ENCODE measurements around the gene HNMT.
"Not testable (repeated sequence)": the region's sequence is repeated elsewhere in the genome, so short reads cannot be mapped to it uniquely, and the experiment has no call there.

The HNMT gene

DNA sequence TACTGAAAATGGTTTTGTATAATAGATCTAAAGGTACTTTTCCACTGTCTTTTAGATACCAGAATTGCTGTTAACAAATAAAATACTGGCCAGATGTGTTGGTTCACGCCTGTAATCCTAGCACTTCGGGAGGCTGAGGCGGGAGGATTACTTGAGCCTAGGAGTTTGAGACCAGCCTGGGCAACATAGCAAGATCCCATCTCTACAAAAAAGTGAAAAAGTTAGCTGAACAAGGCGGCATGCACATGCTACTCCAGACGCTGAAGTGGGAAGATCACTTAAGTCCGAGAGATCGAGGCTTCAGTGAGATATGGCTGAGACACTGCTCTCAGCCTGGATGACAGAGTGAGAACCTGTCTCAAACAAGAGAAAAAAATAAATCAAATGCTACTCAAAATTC is 2.8 kb downstream of the HNMT start:
- no peak overlapping the region for H3K27ac ChIP-seq
- no peak for TF ChIP-seq ZFX (IDR thresholded peaks at IDR 0.05; ENCODE audit: borderline replicate concordance)
- TF ChIP-seq, protein P1, sequence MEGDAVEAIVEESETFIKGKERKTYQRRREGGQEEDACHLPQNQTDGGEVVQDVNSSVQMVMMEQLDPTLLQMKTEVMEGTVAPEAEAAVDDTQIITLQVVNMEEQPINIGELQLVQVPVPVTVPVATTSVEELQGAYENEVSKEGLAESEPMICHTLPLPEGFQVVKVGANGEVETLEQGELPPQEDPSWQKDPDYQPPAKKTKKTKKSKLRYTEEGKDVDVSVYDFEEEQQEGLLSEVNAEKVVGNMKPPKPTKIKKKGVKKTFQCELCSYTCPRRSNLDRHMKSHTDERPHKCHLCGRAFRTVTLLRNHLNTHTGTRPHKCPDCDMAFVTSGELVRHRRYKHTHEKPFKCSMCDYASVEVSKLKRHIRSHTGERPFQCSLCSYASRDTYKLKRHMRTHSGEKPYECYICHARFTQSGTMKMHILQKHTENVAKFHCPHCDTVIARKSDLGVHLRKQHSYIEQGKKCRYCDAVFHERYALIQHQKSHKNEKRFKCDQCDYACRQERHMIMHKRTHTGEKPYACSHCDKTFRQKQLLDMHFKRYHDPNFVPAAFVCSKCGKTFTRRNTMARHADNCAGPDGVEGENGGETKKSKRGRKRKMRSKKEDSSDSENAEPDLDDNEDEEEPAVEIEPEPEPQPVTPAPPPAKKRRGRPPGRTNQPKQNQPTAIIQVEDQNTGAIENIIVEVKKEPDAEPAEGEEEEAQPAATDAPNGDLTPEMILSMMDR (IDR thresholded peaks at IDR 0.05): no peak

DNA sequence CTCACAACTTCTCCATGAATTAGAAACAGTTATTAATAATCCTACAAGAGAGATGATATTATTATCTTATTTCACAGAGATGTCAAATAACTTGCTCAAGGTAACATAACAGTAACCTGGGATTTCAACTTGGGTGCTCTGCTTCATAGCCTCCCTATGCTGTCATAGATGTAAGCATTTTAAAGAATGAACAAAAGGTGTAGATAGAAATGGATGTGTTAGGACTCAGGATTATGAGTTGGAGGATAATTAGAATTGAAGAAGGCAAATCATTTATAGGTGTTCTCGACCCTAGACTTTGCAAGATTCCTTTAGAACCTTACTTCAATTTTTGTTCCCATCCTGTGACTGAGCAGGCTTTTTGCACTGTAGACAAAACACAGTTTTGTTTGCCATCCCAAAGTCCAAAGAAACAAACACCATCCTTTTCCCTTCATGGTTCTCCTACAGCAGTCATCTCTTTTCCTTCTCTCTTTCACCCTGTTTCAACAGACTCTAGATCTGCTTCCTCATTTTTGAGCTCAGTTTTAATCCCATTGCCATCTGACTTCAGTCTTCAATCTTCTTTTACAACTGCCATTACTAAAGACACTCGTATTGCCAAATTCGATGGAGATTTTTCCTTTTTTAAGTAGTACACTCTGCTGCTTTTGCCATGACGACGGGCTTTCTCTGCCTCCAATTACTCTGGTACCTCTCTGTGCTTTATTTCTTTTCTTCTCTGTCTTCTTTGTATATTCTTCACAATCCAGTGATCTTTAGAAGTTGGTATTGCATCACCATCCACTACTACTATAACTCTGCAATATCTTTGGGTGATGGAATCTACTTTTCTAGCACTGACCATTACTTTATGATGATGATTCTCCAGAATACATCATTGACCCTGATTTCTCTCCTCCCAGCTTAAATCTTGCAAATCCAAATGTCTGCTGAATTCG is 4.5 kb downstream of the HNMT start:
- no peak overlapping the region for H3K27ac ChIP-seq

DNA sequence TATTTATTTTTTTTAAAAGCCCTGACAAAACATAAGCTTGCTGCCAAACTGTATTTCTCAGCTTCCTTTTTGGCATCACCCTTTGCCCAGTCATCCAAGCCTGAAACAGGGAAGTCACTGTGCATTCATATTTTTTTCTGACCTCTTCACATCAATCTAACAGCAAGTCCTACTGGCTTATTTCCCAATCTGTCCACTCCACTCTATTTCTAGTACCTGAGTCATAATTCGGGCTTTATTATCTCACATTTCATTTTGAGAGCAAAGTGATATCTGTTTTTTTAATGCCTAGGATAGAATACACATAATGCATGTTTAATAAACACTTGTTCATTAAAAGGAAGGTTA is 5.1 kb downstream of the HNMT start:
- TF ChIP-seq, protein P1 (IDR thresholded peaks at IDR 0.05): no peak
- no peak for TF ChIP-seq ZFX (IDR thresholded peaks at IDR 0.05; ENCODE audit: borderline replicate concordance)
- H3K27ac ChIP-seq: no peak overlapping the region

More for the DNA sequence above, 4.5 kb downstream of the HNMT start:
- TF ChIP-seq ZFX (IDR thresholded peaks at IDR 0.05; ENCODE audit: borderline replicate concordance): no peak
- TF ChIP-seq, protein P1 (IDR thresholded peaks at IDR 0.05): no peak

DNA sequence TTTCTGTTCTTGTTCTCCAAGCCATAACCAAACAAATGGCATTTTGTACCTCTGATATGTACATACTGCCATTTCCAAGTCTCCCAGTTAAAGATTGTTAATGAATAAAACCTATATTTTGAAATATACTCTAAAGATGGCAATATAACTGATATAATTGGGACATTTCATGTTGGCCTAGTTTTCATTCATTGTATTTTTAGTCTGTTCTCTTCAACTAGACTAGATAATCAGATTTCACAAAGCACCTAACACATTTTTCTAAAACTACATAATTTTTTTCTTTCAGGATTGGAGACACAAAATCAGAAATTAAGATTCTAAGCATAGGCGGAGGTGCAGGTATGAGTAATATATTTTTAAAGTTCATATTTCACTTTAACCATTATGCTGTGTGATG is 5.6 kb downstream of the HNMT start:
- H3K27ac ChIP-seq: no peak overlapping the region
- TF ChIP-seq ZFX (IDR thresholded peaks at IDR 0.05; ENCODE audit: borderline replicate concordance): no peak
- TF ChIP-seq, protein P1 (IDR thresholded peaks at IDR 0.05): no peak

DNA sequence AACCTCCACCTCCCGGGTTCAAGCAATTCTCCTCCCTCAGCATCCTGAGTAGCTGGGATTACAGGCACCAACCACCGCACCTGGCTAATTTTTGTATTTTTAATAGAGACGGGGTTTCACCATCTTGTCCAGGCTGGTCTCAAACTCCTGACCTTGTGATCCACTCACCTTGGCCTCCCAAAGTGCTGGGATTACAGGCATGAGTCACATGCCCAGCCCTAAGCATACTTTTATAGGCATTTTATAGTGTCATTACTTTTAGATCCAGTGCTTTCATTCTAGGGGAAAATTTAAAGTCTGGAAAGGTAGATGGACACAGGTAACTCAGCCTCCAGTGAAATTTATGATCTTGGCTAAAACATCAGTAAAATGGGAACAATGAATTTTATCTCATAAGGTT is 7.0 kb downstream of the HNMT start:
- H3K27ac ChIP-seq: not testable (repeated sequence)

DNA sequence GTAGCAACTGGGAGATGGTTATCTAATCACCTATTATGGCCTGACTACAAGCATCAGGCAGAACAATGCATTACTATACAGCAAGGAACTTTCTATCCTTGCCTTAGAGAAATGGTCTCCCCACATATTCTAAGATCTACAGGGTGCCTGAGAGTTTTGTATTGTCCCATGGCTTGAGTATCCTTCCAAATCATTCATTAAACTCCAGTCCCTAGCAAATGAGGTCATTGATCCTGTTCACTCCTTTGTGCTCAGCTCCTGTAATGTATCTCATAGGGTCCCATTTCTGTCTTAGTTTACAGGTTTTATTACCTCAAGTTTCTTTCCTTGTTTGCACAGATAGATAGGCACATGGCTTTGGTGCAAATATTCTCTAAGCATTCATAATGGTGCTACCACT is 9.0 kb downstream of the HNMT start:
- TF ChIP-seq, protein P1 (IDR thresholded peaks at IDR 0.05): no peak
- TF ChIP-seq ZFX (IDR thresholded peaks at IDR 0.05; ENCODE audit: borderline replicate concordance): no peak
- H3K27ac ChIP-seq: no peak overlapping the region

DNA sequence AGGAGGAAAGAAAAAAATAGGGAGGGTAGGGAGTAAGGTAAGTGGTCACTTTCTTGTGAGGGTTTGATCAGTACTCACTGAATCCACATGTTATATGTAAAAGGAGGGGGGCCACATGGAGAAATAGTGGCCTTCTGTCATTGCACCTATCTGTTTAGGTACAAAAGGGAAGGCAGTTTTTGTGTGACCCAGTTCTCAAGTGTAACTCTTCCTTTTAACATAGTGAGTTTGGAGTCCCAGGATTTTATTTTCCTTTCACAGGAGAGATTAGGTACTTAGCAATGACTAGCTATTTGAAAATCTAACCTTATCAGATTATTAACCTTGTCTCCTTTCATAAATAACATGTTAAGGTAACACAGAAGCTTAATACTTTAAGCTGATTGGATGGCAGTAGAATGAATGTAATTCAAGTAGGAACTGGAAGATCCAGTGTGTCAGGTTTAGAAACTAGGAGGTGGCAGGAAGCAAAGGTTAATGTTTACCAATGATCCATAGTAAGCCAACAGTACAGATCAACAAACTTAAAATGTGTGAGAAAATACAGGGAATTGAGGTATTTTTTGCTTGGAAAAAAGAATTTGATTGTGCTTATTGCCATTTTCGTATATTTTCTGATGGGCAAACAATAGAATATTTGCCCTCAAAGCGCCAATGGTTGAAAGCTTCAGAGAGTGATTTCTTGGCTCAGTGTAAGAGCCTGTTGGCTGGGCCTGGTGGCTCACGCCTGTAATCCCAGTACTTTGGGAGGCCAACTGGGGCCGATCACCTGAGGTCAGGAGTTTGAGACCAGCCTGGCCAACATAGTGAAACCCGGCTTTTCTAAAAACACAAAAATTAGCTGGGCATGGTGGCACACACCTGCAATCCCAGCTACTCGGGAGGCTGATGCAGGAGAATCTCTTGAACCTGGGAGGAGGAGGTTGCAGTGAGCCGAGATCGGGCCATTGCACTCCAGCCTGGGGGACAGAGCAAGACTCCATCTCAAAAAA is 11.3 kb downstream of the HNMT start:
- no peak for TF ChIP-seq ZFX (IDR thresholded peaks at IDR 0.05; ENCODE audit: borderline replicate concordance)
- TF ChIP-seq, protein P1 (IDR thresholded peaks at IDR 0.05): no peak
- peak overlapping the region; percentile 87 for H3K27ac ChIP-seq

Data from 22Rv1 (cell line).